HG02759 (cell line): ENCODE data around the gene GALNT17.
"Not testable (repeated sequence)": the region's sequence is repeated elsewhere in the genome, so short reads cannot be mapped to it uniquely, and the experiment has no call there.

ENCODE experiments used
- ATAC-seq: cut with Tn5 transposase; IDR thresholded peaks from one replicate; pipeline ENCODE4 v1.9.1; 2021; ENCODE audit warnings: mild to moderate bottlenecking, moderate library complexity; ENCODE audit not compliant: unreplicated experiment

GALNT17 gene

DNA sequence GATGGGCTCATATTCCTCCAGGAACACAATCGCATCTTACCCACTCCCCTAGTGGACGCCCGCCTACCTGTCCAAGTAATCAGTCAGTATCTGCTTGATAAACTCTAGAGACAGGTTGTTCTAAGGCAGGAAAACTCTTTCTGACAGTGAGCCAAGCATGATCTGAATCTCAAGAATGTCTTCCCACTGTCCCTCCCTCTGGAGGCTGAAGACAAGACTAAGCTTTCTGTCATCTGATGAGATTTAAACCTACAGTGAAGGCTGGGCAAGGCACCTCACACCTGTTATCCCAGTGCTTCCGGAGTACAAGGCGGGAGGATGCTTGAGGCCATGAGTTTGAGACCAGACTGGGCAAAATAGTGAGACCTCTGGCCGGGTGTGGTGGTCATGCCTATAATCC is 586.6 kb downstream of the GALNT17 start:
- ATAC-seq = no peak

DNA sequence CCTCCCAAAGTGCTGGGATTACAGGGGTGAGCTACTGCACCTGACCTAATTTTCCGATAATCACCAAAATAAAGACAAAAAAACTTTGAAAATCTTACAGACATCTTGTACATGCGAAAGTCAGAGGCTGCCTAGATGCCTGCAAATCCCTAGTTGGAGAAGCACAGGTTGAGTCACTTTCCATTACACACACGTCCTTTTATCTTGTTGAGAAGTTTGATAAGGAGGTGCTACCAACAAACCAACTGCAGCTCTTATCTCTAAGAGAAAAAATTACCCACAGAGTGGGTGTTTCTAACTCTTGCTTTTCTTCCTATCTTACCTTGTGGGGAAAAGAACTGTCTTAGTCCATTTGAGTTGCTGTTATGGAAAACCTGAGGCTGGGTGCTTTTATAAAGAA is 589.8 kb downstream of the GALNT17 start:
- ATAC-seq = no peak

DNA sequence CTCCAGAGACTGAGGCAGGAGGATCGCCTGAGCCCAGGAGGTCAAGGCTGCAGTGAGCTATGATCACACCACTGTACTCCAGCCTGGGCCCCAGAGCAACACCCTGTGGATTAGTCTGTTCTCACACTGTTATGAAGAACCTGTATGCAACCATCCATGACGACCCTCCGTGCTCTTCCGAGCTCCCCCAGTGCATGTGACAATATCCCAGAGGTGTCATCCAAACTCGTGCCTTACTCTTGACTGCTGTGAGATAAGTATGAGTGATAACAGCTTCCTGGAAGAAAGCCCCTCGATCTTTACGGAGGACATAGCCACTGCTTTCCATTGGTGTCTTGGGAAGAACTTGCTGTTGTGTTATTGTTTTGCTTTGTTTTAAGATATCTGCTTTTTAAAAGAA is 591.9 kb downstream of the GALNT17 start:
- ATAC-seq = no peak

GRCh38 chr7:71727347-71727746 is 595.4 kb downstream of the GALNT17 start:
- no peak for ATAC-seq

GRCh38 chr7:71731740-71732139 is 599.8 kb downstream of the GALNT17 start:
- no peak for ATAC-seq

- peak; percentile 66 for ATAC-seq
Measured at GRCh38 chr7:71733107-71733870, 601.3 kb downstream of the GALNT17 start.

GRCh38 chr7:71735961-71736556 is 604.1 kb downstream of the GALNT17 start:
- ATAC-seq = peak; percentile 68

GRCh38 chr7:71737931-71738540 is 606.1 kb downstream of the GALNT17 start:
- not testable (repeated sequence) for ATAC-seq

DNA sequence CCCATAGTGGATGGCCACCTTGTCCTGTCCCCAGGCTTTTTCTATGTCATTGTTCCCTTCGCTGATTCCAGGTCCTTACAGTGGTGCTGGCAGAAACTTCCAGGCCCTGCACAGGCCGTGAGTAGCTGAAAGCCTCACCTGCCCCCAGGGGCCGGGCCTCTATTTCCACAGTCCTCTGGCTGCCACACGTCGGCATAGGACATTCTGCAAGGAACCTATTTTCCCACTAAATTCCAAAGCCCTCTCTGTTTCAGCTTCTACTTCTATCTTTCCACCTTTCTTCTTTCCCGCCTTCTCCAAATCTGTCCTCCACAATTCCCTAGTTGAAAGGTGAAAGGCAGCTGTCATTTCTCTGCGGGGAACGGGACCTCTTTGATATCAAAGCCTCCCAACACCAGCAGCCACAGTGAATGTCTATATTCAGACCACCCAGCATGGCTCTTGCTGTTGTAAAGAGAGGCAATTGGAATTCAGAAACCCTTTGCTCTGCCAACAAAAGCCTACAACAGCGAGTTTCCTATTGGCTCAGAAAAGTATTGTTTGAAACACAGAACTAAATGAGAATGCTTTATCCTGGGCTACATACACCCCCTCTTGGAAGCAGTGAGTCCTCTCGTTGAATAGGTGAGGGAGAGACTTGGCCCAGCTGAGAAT is 607.7 kb downstream of the GALNT17 start:
- ATAC-seq = no peak

GRCh38 chr7:71740174-71740560 is 608.2 kb downstream of the GALNT17 start:
- no peak for ATAC-seq

DNA sequence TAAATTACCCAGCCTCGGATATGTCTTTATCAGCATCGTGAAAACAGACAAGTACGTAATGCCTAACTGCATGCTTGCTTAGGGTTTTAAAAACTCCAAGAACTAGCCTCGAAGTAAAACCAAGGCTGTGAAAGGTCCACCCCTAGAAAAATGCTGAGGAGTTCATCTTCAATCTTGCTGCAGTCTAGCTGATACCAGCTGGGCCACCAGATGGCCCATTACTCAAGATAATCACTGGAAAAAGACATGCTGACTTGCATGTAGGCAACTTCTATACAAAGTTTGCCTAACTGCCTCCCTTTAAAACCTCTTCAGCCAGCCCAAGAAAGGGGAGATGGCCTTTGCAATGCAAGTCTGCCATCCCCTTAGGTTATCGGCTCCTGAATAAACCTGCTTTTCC is 614.1 kb downstream of the GALNT17 start:
- no peak for ATAC-seq

GRCh38 chr7:71750290-71750689 is 618.3 kb downstream of the GALNT17 start:
- no peak for ATAC-seq

- peak; percentile 65 for ATAC-seq
Measured at GRCh38 chr7:71752171-71752935, 620.4 kb downstream of the GALNT17 start.

- no peak for ATAC-seq
Measured at GRCh38 chr7:71753236-71753635, 621.3 kb downstream of the GALNT17 start.

GRCh38 chr7:71753956-71754664 is 622.2 kb downstream of the GALNT17 start:
- no peak for ATAC-seq

DNA sequence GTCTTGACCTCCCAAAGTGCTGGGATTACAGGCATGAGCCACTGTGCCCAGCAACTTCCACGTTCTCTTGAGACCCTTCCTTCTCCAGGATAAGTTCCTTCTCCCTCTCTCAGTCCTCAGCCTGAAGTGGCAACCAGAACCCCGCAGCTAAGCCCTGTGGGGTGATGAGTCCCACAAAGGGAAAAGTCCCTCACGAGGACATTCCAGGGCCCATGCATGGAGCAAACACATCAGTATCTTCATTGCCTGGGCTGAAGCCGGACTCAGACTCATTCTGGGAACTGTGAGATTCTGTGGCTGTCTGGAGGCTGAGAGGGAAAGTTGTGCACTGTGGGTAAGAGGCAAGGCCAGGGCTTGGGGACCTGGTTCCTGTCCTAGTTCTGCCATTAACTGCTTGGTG is 622.9 kb downstream of the GALNT17 start:
- ATAC-seq = no peak

GRCh38 chr7:71761336-71761735 is 629.4 kb downstream of the GALNT17 start:
- no peak for ATAC-seq
